GM21526 (cell line): ENCODE measurements around the gene FAS.

Source experiments
- ATAC-seq: cut with Tn5 transposase; IDR thresholded peaks from one replicate; pipeline ENCODE4 v1.9.1; 2021; ENCODE audit warnings: moderate library complexity; ENCODE audit not compliant: unreplicated experiment, low FRiP score

The FAS gene

DNA sequence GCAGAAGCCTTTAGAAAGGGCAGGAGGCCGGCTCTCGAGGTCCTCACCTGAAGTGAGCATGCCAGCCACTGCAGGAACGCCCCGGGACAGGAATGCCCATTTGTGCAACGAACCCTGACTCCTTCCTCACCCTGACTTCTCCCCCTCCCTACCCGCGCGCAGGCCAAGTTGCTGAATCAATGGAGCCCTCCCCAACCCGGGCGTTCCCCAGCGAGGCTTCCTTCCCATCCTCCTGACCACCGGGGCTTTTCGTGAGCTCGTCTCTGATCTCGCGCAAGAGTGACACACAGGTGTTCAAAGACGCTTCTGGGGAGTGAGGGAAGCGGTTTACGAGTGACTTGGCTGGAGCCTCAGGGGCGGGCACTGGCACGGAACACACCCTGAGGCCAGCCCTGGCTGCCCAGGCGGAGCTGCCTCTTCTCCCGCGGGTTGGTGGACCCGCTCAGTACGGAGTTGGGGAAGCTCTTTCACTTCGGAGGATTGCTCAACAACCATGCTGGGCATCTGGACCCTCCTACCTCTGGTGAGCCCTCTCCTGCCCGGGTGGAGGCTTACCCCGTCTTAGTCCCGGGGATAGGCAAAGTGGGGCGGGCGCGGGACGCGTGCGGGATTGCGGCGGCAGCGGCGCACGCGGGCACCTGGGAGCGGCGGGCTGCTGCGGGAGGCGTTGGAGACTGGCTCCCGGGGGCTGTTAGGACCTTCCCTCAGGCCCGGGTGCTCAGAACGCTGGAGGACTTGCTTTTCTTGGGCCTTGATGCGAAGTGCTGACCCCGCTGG, at the start of gene FAS:
FAS (plus strand) TSS at position 415 of the 777 bp plus-strand sequence; CDS start at position 494, 79 bp downstream.
- ATAC-seq: peak; percentile 45

DNA sequence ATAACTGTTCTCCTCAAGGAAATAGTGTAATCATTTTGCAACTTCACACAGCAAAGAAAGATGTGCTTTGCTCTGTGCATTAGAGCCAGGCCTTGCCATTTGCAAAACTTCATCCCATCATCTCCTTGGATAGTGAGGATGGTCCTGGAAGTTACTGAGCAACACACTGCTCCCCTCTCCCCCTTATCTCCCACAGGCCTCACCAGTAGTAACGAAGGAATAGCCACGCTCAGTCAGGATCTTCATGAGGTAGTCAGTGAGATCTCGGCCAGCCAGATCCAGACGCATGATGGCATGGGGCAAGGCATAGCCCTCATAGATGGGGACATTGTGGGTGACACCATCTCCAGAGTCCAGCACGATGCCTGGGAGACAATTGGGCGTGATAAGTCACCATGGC, 49.6 kb upstream of the FAS start:
- no peak for ATAC-seq

DNA sequence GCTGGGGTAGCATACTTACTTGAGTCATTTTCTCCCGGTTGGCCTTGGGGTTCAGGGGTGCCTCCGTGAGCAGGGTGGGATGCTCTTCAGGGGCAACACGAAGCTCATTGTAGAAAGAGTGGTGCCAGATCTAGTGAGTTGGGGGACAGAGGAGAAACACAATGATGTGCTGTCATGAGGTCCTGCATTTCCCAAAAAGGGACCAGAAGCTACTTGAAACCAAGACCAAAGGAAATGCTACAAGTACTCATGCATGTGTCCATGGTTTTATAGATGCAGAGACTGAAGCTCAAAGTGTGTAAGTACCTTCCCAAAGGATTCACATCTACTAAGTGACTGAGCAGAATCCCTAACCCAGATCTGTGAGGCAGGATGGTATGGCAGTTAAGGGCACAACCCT, 46.8 kb upstream of the FAS start:
- no peak for ATAC-seq

DNA sequence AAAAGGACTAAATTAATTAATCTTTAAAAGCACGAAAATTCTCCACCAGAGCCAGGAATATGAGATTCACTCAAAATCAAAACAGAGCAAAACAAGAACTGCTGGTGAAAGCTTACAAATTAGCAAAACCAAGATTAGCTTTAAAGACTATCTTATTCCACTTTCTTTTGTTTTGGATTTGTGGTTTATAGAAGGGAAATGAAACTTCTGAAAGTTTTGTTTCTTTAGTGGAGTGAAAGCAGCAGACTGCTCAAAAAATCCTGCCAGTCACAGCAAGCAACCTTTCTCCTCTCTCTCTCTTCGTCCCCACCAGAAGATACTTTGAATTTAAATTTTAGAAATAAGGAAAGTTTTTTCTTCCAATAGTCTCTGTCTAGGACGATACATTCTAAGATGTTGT, 45.8 kb upstream of the FAS start:
- no peak for ATAC-seq

DNA sequence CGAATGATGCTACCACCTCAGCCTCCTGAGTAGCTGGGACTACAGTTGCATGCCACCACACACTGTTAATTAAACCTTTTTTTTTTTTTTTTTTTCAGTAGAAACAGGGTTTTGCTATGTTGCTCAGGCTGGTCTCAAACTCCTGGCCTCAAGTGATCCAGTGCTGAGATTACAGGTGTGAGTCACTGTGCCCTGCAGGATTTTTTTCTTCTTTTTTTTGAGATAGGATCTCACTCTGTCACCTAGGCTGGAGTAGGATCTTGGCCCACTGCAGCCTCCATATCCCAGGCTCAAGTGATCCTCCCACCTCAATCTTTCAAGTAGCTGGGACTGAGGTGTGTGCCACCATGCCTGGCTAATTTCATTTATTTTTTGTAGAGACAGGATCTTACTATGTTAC, 44.4 kb upstream of the FAS start:
- ATAC-seq: no peak

DNA sequence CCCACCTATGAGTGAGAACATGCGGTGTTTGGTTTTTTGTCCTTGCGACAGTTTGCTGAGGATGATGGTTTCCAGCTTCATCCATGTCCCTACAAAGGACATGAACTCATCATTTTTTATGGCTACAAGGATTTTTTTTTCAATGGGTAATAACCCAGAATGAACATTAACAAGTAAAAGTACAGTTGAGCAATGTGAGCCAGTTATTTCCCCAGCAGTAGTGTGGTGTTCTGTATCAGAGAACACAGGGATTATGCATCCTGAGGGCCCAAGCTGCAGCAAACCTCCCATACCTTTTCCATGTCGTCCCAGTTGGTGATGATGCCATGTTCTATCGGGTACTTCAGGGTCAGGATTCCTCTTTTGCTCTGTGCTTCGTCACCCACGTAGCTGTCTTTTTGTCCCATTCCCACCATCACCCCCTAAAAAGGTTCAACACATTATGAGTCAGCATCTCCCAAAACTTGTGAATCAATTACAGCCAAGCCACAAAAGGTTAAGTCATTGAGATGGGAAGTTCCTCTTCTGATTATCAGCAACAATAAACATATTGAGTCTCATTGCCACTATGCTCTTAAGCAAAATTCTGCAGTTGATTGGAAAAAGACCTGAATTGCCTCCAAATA, 43.5 kb upstream of the FAS start:
- no peak for ATAC-seq

DNA sequence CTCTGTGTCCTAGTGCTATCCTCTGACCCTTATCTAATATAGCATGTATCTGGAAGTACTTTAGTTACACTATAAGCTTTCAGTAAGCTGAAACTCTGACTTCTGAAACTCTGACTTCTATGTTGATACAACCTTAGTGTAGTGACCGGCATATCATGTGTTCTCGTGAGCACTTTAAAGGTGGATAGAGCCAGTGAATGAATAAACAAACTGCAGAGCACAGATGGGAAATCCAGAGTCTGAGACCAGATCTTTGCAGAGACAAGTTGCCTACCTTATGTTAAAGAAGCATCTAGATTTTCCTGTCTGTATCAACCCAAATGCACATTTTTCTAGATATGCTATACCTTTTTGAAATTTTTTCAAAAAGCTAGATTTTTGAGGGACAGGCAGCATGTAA, 41.5 kb upstream of the FAS start:
- no peak for ATAC-seq

DNA sequence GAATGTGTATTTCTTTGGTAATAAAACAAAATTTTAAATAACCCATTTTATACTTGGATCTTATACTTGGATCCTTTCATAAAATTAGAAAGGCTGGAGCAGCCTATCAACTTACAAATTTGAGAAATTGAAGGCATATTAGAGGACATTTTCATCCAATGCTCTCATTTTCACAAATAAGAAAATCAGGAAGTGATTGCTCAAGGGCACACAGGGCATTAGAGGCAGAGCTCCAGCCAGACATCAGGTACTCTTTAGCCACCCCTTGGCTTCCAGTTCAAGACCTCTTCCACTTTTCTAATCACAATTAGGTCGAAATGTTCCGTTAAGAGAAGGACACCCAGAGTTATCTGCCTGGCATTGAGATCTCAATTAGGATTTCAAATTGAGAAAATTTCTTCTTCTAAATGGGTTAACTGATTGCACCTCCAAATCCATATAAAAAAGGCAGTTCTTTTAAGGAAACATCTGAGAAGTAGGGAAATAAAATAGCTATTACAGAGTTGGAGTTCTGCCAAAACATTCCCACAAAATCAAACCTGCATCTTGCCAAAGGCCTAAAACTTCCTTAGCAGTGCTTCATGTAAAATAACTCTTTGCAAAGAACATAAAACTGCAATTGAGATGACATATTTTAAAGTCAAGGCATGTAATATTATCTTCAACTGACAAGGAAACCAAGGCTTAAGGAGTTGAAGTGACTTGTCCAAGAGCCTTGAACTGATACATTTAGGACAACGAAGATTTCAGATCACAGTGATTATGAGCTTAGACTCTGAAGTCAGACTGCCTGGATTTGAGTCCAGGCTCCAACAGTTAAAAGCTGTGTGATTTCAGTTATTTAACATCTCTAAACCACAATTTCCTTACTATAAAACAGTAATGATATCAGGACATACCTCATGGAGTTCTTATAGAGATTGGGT, 40.4 kb upstream of the FAS start:
- ATAC-seq: no peak

DNA sequence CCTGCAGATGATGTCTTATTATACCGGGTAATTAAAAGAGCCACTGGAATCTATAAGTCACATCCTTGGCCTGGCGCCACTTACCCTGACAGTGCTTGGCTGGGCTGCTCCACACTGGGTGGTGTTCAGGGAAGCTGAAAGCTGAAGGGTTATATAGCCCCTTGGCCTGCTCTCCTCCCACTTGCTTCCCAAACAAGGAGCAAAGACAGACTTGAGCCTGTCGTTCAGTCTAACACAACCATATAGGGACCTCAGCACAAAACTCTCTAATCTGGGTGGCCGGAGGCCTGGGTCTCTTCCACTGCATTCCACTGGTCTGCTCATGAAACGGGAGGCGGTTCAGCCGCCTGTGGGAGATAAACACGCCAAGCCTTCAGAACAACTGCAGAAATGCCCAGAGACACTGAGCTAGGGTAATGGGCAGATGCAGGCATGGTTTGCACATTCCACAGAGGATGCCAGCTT, 37.9 kb upstream of the FAS start, which contains the start of gene ACTA2:
ACTA2 (minus strand) TSS at position 127 of the 465 bp plus-strand sequence. CDS start 3,843 bp downstream, outside the sequence.
- no peak for ATAC-seq

DNA sequence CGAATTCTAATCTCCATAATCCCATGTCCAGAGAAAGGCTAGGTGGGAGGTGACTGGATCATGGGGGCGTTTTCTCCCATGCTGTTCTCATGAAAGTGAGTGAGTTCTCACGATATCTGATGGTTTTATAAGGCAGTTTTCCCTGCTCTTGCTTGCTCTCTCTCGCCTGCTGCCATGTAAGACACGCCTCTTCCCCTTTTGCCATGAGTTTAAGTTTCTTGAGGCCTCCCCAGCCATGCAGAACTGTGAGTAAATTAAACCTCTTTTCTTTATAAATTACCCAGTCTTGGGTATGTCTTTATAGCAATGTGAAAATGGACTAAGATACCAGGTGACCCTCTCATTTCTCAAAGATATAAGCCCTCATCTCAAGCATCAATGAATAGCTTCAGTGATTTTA, 36.9 kb upstream of the FAS start:
- ATAC-seq: no peak

DNA sequence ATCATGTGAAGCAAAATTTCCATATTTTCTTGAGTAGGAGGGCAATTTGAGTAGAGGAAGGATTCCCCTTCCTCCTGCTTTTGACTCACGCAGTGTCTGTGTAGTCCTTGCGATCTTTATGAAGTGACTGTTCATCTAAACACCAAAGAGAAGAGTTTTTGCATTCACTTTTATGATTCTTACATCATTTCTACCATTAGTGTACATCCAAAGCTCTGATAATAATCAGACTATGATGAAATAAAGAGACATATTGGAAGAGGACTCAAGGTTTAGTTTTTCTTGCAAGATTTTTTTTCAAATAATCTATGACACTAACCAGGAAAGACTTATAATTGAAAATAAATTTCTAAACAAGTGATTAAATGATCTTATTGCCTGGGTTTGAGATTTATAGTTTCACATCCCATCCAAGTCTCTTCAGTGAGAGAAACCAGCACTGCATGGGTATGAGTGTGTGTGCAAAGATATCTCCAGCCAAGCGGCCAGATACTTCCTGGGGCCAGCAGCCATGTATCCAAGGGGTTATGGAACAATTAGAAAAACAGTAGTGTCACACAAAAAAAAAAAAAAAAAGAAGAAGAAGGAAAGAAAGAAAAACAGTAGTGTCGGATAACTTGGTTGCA, 36.0 kb upstream of the FAS start:
- ATAC-seq: no peak

DNA sequence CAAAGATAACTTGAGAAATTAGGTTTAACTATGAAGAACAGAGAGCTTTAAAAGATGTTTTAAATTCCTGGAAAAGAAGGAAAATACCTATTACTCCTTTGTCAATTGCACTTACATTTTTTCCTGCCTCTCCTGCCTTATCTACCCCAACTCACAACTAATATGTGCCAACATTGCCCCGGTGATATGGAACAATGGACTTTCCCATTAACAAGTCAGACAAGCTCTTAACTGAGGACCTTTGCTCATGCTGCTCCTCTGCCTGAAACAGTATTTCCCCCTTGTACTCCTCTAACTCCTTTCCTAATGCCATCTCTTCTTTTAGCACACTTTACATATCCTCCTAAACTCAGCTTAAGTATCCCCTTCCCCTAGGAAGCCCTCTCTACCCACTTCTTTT, 33.2 kb upstream of the FAS start:
- no peak for ATAC-seq

DNA sequence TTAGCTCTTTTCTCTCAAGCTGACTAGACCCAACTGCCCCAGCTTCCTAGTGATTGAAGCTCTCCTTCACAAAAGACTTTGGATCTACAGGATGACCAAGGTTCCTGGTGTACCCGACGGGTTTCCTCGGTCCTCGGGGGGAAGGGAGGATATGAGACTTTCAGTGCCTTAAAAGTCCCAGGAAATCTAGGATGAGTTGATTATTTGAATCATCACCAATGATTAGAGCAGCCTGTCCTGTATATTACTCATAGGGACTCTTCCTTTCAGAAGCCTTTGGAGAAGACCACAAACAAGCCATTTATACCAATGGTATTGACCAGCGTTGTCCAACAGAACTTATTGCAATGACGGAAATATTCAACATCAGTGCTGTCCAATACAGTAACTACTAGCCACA, 31.9 kb upstream of the FAS start:
- ATAC-seq: no peak

DNA sequence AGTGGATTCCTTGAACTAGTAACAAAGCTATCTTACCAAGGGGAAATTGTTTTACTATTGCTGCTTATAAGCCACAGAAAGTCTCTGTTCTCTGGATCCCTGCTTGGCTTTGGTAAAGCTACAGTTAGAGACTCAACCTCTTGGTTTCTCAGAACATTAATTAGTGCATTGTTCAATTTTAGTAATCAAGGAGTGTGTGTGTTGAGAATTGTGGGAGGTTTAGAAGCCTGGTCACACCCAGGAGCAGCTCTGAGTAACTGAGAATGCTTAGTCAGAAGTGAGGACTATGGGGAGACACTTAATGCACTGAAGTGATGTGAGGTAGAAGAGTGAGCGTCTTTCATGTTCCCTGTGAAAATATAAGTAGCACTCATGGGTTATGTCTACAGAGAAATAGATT, 29.8 kb upstream of the FAS start:
- ATAC-seq: no peak

DNA sequence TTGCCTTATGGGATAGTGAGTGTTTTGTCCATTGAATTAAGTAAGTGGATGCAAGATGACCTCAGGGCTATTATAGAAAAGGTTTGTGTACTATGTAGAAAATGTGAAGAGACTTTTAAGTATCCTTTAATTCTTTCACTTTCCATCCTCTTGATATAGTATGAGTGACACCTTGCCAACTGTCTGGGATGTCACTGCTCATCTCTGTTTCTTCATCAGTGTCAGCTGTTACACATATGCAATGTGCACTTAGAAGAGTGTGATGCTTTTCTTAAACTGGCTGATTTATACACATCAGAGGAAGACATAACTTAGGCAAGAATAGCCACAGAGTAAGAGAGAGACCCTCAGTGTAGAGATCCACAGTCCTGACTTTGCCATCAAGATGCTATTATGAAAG, 29.3 kb upstream of the FAS start:
- no peak for ATAC-seq

DNA sequence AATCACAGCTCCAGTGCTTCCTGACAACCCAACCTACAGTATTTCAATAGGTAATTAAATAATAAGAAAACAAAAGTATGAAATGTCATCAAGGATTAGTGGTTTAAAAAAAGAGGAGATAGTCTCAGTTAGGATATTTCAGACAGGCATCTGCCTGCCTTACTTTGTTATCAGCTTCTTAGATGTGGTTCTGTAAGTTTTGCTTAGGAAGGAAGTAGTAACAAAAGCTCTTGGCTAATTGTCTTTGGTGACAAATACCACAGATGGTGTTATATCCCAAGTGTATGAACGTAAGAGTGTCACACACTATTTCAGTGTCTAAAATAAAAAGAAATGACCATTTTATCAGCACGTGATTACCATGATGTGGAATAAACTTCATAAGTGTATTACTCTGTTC, 28.3 kb upstream of the FAS start:
- no peak for ATAC-seq

DNA sequence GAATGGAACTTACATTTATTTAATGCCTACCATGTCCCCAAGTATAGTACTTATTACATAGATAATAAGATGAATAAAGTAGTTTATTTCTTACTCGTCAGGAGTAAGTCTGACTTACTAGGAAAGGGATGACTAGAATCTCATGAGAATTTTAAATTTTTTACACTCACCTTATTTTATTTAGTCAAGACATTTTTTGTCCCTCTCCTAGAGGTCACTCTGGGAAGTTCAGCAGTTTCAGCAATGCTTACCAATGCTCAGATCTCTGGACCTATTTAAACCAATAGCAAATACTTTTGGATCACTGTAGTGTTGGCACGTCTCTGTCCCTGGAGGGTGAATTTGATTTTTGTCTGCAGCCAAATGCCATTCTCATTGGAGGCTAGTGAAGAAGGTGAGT, 27.3 kb upstream of the FAS start:
- ATAC-seq: no peak

DNA sequence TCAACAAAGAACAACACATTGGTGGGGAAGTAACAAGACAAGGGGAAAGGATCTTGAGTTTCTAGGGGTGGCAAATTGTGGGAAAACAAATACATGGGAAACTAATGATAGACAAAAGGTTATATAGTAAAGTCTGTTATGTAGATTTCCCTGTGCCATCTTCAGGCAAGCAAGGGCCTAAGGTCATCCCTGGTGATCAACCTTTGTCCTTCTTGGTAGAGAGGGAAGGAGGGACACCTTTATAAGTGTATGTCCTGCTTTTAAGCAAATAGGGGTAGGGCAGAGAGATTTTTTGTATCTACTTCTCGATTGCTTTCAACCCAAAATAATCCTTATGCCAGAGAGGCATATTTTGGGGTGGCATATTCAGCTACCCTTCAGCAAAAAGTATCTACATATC, 26.2 kb upstream of the FAS start:
- ATAC-seq: no peak

DNA sequence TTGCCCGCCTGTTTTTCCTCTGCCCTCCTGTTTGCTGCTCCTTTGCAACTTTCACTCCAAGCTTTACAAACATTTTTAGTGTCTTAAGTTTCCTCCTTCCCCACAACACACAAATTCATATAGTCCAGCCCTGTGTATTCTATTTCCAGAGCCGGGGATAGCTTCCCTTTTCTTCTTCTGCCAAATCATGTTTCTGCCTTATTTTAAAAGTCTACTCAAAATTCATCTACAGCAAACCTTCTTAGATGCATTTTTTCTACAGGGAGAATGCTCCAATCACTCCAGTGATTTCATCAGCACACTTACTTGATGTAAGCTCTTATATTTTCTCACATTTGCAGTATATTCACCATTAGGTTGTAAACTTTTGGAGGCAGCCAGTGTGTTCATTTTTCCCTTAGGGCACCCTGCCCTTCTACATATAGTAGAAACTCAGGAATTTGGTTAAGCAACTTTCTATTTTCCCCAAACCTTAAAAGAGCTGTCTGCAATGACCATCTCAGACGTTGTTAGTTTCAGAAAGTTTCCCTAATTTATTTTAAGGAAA, 25.7 kb upstream of the FAS start:
- no peak for ATAC-seq

DNA sequence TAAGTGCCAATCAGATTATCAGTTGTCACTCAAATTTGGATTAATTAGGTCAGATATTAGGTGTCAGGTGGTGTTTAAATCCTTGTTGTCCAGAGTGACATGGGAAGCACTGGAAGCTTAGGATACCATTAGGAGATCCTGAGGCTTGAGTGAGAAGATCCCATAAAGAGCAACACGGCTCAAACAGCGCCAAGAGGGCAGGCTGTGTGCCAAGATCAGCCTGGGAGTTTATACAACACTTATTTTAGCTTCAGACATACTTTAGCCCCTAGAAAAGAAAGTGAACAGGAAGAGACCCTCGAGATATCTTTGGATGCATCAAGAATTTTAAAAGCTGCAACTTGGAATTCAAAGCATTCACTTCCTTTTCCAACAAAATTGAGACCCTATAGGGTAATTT, 23.8 kb upstream of the FAS start:
- ATAC-seq: no peak
